ENCODE measurements around the gene GABRA6.

GABRA6 gene

GRCh38 chr5:161676103-161676502 is 9.4 kb upstream of the GABRA6 start:
- H3K4me1 ChIP-seq (ENCODE audit: control insufficient read depth, low read length), result no peaks in the 10 kb centered on the region
- no peaks in the 10 kb centered on the region for H3K9me2 ChIP-seq (replicated peaks; ENCODE audit: control insufficient read depth, low read length)
- no peak overlapping the region for H3K4me2 ChIP-seq (ENCODE audit: low read length)
- H3K27ac ChIP-seq (ENCODE audit: low read depth, low read length), result no peak overlapping the region
- no peaks in the 10 kb centered on the region for H3F3A ChIP-seq (ENCODE audit: control insufficient read depth, insufficient read depth)
- no peaks in the 10 kb centered on the region for H3K9me3 ChIP-seq (ENCODE audit: control insufficient read depth, insufficient read depth, low read length)
- H3K36me3 ChIP-seq (ENCODE audit: control insufficient read depth, low read length), result no peaks in the 10 kb centered on the region
- no peak for TF ChIP-seq EZH2phosphoT487 (IDR thresholded peaks at IDR 0.05; ENCODE audit: borderline replicate concordance, low read length)
- peak; percentile 62 for TF ChIP-seq CTCF (IDR thresholded peaks at IDR 0.05; ENCODE audit: low read depth, low read length, poor library complexity, severe bottlenecking)
- no peaks in the 10 kb centered on the region for H4K20me1 ChIP-seq (ENCODE audit: control insufficient read depth, insufficient read depth, low read depth, low read length)
- H3K4me3 ChIP-seq (ENCODE audit: low read length), result no peak overlapping the region
- H3K27me3 ChIP-seq (ENCODE audit: control insufficient read depth, low read length), result no peaks in the 10 kb centered on the region
- no peaks in the 10 kb centered on the region for H3K79me2 ChIP-seq (ENCODE audit: control insufficient read depth, low read length)

- H3K9me2 ChIP-seq (replicated peaks; ENCODE audit: control insufficient read depth, low read length), result no peaks in the 10 kb centered on the region
- no peak overlapping the region for H3K4me2 ChIP-seq (ENCODE audit: low read length)
- no peaks in the 10 kb centered on the region for H3K36me3 ChIP-seq (ENCODE audit: control insufficient read depth, low read length)
- no peaks in the 10 kb centered on the region for H3K27me3 ChIP-seq (ENCODE audit: control insufficient read depth, low read length)
- no peak overlapping the region for H3K27ac ChIP-seq (ENCODE audit: low read depth, low read length)
- no peaks in the 10 kb centered on the region for H4K20me1 ChIP-seq (ENCODE audit: control insufficient read depth, insufficient read depth, low read depth, low read length)
- TF ChIP-seq CTCF (IDR thresholded peaks at IDR 0.05; ENCODE audit: low read depth, low read length, poor library complexity, severe bottlenecking) (no peak), EZH2phosphoT487 (IDR thresholded peaks at IDR 0.05; ENCODE audit: borderline replicate concordance, low read length) (no peak)
- no peaks in the 10 kb centered on the region for H3K4me1 ChIP-seq (ENCODE audit: control insufficient read depth, low read length)
- H3K79me2 ChIP-seq (ENCODE audit: control insufficient read depth, low read length), result no peaks in the 10 kb centered on the region
- no peaks in the 10 kb centered on the region for H3F3A ChIP-seq (ENCODE audit: control insufficient read depth, insufficient read depth)
- no peaks in the 10 kb centered on the region for H3K9me3 ChIP-seq (ENCODE audit: control insufficient read depth, insufficient read depth, low read length)
- no peak overlapping the region for H3K4me3 ChIP-seq (ENCODE audit: low read length)
Measured at GRCh38 chr5:161686149-161686548, 628 bp downstream of the GABRA6 start.

GRCh38 chr5:161686881-161687280 is 1.4 kb downstream of the GABRA6 start:
- no peaks in the 10 kb centered on the region for H3F3A ChIP-seq (ENCODE audit: control insufficient read depth, insufficient read depth)
- H3K9me3 ChIP-seq (ENCODE audit: control insufficient read depth, insufficient read depth, low read length), result no peaks in the 10 kb centered on the region
- no peaks in the 10 kb centered on the region for H3K36me3 ChIP-seq (ENCODE audit: control insufficient read depth, low read length)
- no peak overlapping the region for H3K27ac ChIP-seq (ENCODE audit: low read depth, low read length)
- H3K4me3 ChIP-seq (ENCODE audit: low read length), result no peak overlapping the region
- H3K27me3 ChIP-seq (ENCODE audit: control insufficient read depth, low read length), result no peaks in the 10 kb centered on the region
- H4K20me1 ChIP-seq (ENCODE audit: control insufficient read depth, insufficient read depth, low read depth, low read length), result no peaks in the 10 kb centered on the region
- H3K79me2 ChIP-seq (ENCODE audit: control insufficient read depth, low read length), result no peaks in the 10 kb centered on the region
- no peaks in the 10 kb centered on the region for H3K9me2 ChIP-seq (replicated peaks; ENCODE audit: control insufficient read depth, low read length)
- H3K4me2 ChIP-seq (ENCODE audit: low read length), result no peak overlapping the region
- TF ChIP-seq CTCF (IDR thresholded peaks at IDR 0.05; ENCODE audit: low read depth, low read length, poor library complexity, severe bottlenecking), result no peak
- TF ChIP-seq EZH2phosphoT487 (IDR thresholded peaks at IDR 0.05; ENCODE audit: borderline replicate concordance, low read length), result no peak
- H3K4me1 ChIP-seq (ENCODE audit: control insufficient read depth, low read length), result no peaks in the 10 kb centered on the region

GRCh38 chr5:161687316-161687715 is 1.8 kb downstream of the GABRA6 start:
- Histone ChIP-seq H3K27me3 (ENCODE audit: control insufficient read depth, low read length) (no peaks in the 10 kb centered on the region), H4K20me1 (ENCODE audit: control insufficient read depth, insufficient read depth, low read depth, low read length) (no peaks in the 10 kb centered on the region), H3K27ac (ENCODE audit: low read depth, low read length) (no peak overlapping the region), H3K9me3 (ENCODE audit: control insufficient read depth, insufficient read depth, low read length) (no peaks in the 10 kb centered on the region), H3K9me2 (replicated peaks; ENCODE audit: control insufficient read depth, low read length) (no peaks in the 10 kb centered on the region), H3F3A (ENCODE audit: control insufficient read depth, insufficient read depth) (no peaks in the 10 kb centered on the region), H3K79me2 (ENCODE audit: control insufficient read depth, low read length) (no peaks in the 10 kb centered on the region), H3K36me3 (ENCODE audit: control insufficient read depth, low read length) (no peaks in the 10 kb centered on the region), H3K4me1 (ENCODE audit: control insufficient read depth, low read length) (no peaks in the 10 kb centered on the region), H3K4me2 (ENCODE audit: low read length) (no peak overlapping the region), H3K4me3 (ENCODE audit: low read length) (no peak overlapping the region)
- TF ChIP-seq CTCF (IDR thresholded peaks at IDR 0.05; ENCODE audit: low read depth, low read length, poor library complexity, severe bottlenecking) (no peak), EZH2phosphoT487 (IDR thresholded peaks at IDR 0.05; ENCODE audit: borderline replicate concordance, low read length) (no peak)
